ENCODE measurements around the gene GRID1. TPM values are rescaled to one million over a fixed set of nuclear protein-coding genes. Genes with fewer than 3 reads are reported as not detected.
"Not testable (repeated sequence)": the region's sequence is repeated elsewhere in the genome, so short reads cannot be mapped to it uniquely, and the experiment has no call there.

GRID1 gene
- total RNA-seq, 1 experiment from 2014 or later: not detected

- no peak for DNase-seq (ENCODE audit: low read depth)
Measured at GRCh38 chr10:85724215-85724614, 642.4 kb downstream of the GRID1 start.

DNA sequence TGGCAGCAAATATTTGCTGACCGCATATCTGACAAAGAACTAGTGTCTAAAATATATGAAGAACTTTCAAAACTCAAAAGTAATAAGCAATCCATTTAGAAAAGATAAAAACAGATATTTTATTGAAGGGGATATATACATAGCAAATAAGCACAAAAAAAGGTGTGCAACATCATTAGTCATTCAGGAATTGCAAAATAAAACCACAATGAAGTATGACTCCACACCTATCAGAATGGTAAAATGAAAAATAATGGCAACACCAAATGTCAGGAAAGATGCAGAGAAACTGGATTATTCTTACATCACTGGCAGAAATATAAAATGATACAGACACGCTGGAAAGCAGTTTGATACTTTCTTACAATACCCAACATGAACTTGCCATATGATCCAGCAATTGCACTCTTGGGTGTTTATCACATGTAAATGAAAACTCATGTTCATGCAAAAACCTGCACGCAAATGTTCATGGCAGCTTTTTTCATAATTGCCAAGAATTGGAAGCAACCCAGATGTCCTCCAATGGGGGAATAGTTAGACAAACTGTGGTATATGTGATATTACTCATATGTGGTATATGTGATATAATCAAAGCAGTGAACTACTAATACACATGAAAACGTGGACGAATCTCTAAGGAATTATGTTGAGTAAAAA, 645.5 kb downstream of the GRID1 start:
- DNase-seq (ENCODE audit: low read depth): no peak

- DNase-seq (ENCODE audit: low read depth): no peak
Measured at GRCh38 chr10:85719408-85719807, 647.2 kb downstream of the GRID1 start.

DNA sequence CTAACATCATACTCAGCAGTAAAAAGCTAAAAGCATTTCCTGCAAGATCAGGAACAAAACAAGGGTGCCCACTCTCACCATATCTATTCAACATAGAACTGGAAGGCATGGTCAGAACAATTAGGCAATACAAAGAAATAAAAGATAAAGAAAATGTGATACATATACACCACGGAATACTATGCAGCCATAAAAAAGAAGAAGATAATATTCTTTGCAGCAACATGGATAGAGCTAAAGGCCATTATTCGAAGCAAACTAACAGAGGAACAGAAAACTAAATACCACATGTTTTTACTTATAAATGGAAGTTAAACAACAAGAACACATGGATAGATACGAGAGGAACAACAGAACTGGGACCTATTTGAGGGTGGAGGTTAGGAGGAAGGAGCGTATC, 652.7 kb downstream of the GRID1 start:
- no peak for DNase-seq (ENCODE audit: low read depth)

GRCh38 chr10:85702768-85703167, 663.8 kb downstream of the GRID1 start:
- DNase-seq (ENCODE audit: low read depth): no peak

DNA sequence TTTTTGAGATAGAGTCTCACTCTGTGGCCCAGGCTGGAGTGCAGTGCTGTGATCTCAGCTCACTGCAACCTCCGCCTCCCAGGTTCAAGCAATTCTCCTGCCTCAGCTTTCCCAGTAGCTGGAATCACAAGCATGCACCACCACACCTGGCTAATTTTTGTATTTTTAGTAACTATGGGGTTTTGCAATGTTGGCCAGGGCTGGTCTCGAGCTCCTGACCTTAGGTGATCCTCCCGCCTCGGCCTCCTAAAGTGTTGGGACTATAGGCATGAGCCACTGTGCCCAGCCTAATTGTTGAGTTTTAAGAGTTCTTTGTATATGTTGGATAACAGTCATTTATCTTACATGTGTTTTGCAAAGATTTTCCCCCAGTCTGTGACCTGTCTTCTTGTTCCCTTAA, 667.5 kb downstream of the GRID1 start:
- not testable (repeated sequence) for DNase-seq (ENCODE audit: low read depth)

- DNase-seq (ENCODE audit: low read depth): no peak
Measured at GRCh38 chr10:85696893-85697292, 669.7 kb downstream of the GRID1 start.

DNA sequence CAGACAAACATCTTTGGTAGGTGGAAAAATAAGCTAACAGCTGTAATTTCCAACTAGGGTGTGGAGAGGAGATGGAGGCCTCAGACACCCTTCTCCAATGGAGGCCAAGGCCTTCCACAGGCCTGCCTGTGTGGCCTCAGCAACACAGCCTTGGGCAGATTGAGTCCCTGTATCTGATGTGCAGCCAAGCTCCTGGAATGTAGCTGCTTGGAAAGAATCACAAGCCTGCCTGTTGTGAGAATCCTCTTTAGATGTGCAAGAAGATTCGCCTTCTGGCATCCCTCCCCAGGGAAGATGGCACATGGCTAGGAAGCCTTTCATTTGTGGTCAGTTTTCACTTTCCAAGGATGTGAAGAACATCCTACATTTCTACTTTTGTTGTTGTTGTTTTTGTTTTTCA, 684.0 kb downstream of the GRID1 start:
- no peak for DNase-seq (ENCODE audit: low read depth)

GRCh38 chr10:85679710-85680109, 686.9 kb downstream of the GRID1 start:
- no peak for DNase-seq (ENCODE audit: low read depth)

GRCh38 chr10:85679061-85679460, 687.5 kb downstream of the GRID1 start:
- no peak for DNase-seq (ENCODE audit: low read depth)

GRCh38 chr10:85674851-85675250, 691.7 kb downstream of the GRID1 start:
- no peak for DNase-seq (ENCODE audit: low read depth)

DNA sequence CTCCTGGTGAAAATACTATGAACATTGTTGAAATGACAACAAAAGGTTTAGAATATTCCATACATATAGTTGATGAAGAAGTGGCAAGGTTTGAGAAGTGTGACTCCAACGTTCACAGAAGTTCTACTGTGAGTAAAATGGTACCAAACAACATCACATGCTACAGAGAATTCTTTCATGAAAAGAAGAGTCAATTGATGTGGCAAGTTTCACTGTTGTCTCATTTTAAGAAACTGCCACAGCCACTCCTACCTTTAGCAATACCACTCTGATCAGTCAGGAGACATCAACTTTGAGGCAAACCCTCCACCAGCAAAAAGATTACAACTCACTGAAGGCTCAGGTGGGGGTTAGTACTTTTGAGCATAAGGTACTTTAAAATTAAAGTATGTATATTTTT, 693.3 kb downstream of the GRID1 start:
- no peak for DNase-seq (ENCODE audit: low read depth)

DNA sequence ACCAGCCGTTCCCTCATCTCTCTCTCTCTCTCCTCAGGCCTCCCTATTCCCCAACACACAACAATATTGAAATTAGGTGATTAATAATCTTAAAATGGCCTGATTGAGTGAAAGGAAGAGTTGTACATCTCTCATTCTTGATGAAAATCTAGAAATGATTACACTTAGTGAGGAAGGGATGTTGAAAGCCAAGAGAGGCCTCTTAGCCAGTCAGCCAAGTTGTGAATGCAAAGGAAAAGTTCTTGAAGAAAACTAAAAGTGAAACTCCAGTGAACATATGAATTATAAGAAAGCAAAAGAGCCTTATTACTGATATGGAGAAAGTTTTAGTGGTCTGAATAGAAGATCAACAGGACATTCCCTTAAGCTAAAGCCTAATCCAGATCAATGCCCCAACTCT, 695.1 kb downstream of the GRID1 start:
- no peak for DNase-seq (ENCODE audit: low read depth)

DNA sequence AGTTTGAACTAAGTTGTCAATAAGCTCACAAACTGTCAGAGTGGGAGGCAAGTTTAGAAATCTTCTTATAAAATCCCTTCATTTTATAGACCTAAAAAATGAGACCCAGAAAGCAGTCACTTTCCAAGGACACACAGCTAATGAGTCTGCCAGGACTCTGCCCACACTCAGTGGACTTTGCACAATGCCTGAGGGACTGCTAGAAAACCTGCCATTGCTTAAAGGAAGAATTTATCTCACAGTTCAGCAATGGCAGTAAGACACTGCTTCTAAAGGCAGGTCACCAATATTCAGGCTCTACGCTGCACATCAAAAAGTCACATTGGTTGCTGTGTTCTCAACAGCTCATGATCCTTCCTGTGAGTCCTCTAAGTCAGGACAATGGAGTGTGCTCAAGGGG, 698.1 kb downstream of the GRID1 start:
- no peak for DNase-seq (ENCODE audit: low read depth)

GRCh38 chr10:85667638-85668233, 698.9 kb downstream of the GRID1 start:
- no peak for DNase-seq (ENCODE audit: low read depth)

DNA sequence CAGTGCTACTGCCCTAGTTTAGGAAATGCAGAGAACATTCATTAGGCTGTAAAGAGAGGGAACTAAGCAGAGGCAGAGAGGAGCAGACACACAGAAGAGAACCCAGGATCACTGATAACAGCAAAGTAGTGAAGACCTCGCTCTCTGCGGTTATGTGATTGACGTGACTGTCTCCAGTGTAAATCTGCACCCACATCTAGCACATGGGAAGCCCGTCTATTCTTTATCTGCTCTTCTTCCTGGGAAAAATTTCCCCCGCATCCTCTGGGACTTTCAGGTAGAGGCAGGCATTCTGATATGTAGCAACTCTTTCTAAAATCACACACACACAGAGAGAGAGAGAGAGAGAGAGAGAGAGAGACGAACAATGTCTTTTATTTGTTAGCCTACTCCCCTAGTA, 699.6 kb downstream of the GRID1 start:
- DNase-seq (ENCODE audit: low read depth): no peak

GRCh38 chr10:85666102-85666501, 700.5 kb downstream of the GRID1 start:
- DNase-seq (ENCODE audit: low read depth): no peak

- DNase-seq (ENCODE audit: low read depth): no peak
Measured at GRCh38 chr10:85665681-85666080, 700.9 kb downstream of the GRID1 start.

DNA sequence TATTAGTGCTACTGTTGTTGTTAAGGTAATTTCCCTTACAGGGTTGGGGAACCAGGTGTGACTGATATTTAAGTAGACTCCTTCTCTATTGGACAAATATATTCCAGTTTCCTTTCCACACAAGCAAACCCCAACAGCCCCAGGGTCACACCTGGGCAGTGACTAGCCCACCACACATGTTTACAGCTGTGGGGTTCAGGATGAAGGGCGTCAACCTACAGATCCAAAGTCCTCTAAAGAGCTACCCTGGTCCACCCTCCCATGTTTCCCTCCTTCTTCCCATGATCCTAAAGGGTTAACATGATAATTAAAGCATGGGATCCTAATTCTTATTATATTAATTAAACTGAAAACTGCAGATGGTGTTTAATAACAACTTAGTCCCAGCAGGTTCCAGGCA, 701.5 kb downstream of the GRID1 start:
- DNase-seq (ENCODE audit: low read depth): no peak

DNA sequence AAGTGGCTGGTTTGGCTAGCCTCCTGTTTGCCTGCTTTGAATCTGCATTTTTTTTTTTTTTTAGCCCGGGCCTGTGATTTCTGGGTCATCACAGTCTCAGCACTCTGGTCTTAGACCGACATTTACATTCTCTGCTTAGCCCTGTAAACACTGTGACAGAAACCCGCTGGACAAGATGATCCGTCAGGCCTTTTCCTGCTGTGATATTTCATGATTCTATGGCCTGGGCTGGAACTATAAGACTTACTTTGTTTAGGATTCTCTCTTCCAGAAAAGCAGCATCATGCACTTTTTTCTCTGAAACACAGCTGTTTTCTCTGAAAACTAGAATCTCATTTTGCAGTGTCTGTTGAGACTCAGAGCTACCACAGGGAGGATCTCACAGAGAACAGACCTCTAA, 705.5 kb downstream of the GRID1 start:
- DNase-seq (ENCODE audit: low read depth): no peak

DNA sequence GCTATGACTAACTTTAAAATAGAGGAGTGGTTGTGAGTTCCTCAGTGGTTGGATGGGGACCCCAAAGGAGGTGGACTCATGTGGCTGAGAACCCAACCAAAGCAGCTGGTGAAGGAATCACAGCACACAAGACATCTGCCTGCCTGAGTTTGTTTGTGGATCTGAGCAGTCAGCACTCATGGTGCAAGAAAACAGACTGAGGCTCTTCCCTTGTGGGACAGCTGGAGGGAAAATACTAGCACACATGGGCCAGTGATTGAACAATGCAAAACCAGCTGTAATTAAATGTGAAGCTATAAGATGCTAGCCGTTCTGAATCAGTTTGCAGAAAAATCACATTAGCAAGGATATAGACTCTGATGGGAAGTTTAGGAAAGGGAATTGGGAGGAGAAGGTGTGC, 707.3 kb downstream of the GRID1 start:
- DNase-seq (ENCODE audit: low read depth): no peak

GRCh38 chr10:85658518-85658917, 708.1 kb downstream of the GRID1 start:
- no peak for DNase-seq (ENCODE audit: low read depth)

GRCh38 chr10:85657476-85658113, 709.0 kb downstream of the GRID1 start:
- no peak for DNase-seq (ENCODE audit: low read depth)

All from M059J (cell line).